GM12801 (cell line): Measurements from ENCODE around the gene C5orf58.

Source experiments
- TF ChIP-seq, protein P1 (sequence below): IDR thresholded peaks from one replicate; pipeline ENCODE4 v1.5.1; 2011; ENCODE audit warnings: control low read depth; ENCODE audit not compliant: insufficient read length; ENCODE audit errors: extremely low read depth

Gene C5orf58

DNA sequence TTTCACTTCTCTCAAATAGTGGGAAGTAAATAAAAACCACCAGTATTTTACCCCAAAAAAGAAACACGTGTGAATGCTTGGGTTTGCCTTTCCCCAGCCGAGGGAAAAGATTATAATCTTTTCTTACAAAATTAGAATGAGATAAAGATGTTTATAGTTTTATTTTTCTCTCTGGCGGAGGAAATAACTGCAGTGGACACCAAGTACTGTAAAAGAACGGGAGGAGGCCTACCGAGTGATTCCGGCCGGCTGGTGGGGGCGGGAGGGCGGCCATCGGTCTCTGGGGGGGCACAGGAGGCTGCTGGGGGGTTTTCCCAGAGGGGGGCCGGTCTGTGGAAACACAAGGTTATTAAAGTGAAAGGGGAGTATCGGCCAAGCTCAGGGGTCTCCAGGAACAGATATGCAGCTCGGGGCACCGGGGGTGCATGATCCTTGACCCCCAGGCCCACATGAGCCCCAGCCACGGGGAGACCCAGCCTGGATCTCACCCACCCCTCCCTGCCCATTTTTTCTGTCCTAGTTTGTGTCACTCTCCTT lies 35.4 kb downstream of the C5orf58 start:
- TF ChIP-seq, protein P1, sequence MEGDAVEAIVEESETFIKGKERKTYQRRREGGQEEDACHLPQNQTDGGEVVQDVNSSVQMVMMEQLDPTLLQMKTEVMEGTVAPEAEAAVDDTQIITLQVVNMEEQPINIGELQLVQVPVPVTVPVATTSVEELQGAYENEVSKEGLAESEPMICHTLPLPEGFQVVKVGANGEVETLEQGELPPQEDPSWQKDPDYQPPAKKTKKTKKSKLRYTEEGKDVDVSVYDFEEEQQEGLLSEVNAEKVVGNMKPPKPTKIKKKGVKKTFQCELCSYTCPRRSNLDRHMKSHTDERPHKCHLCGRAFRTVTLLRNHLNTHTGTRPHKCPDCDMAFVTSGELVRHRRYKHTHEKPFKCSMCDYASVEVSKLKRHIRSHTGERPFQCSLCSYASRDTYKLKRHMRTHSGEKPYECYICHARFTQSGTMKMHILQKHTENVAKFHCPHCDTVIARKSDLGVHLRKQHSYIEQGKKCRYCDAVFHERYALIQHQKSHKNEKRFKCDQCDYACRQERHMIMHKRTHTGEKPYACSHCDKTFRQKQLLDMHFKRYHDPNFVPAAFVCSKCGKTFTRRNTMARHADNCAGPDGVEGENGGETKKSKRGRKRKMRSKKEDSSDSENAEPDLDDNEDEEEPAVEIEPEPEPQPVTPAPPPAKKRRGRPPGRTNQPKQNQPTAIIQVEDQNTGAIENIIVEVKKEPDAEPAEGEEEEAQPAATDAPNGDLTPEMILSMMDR, result no peak

DNA sequence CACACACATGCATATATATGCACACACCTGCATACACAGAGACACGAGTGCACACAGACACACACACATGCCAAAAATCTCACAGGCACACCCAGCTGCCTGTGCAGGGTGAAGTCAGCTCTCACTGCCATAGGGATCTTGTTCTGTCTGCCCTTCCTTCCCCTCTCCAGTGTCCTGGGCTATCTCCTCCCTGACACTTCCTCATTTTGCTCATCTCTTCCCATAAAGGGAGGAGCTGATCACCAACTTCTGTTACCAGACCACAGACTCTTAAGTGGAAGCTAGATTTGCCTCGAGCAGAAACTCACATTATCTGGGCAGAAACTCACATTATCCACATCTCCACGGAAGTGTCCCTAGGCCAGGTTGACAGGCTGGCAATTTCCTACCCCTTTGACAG lies 36.1 kb downstream of the C5orf58 start:
- TF ChIP-seq, protein P1, result no peak

DNA sequence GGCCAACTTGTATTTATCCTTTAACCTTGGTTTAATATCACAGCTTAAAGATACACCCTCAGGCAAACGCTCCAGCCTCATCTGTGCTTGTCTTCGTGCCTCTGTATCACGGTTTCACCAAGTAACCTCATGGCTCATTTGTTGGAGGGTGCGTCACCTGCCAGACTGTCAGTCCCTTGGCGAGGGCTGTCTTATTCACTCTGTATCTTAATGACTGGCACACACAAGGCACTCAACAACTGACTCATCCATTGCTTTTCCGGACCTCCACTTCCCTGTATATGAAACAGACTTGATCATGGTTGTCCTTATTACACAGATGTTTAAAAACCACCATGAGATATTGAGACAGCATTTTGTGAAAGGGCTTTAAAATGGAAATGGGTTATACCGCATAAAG lies 36.8 kb downstream of the C5orf58 start:
- TF ChIP-seq, protein P1, result no peak

DNA sequence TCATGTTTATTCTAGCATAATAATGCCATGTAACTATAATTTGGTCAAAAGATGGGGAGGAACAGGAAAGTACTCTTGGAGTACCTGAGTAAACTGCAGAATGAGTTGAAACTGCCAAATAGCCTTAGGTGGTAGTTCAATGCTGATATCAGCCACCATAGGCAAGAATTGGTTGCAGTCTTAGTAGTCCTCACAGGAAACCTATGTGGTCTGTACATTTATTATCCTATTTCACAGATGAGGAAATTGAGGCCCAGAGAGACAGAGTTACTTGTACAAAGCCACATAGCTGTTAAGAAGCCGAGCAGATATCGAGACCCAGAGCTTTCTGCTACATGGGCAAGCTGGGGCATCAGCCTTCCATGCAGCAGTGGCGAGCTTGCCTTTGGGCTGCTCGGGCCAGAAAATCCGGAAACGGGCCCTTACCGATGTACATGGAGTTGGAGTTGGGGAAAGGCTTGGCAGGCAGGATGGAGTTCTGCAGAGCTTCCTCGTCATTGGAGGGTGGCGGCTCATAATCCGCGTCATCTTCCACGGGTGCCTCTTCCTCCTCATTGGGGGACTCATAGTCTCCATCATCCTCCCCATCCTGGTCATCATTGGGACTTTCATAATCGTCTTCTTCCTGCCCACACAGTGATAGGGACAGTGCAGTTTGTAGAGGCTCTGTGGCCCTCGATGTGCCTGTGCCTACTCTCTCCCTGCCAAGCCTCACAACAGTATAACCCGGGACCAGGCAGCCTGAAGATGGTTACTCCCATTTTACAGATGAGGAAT lies 37.7 kb downstream of the C5orf58 start:
- TF ChIP-seq, protein P1, result no peak

DNA sequence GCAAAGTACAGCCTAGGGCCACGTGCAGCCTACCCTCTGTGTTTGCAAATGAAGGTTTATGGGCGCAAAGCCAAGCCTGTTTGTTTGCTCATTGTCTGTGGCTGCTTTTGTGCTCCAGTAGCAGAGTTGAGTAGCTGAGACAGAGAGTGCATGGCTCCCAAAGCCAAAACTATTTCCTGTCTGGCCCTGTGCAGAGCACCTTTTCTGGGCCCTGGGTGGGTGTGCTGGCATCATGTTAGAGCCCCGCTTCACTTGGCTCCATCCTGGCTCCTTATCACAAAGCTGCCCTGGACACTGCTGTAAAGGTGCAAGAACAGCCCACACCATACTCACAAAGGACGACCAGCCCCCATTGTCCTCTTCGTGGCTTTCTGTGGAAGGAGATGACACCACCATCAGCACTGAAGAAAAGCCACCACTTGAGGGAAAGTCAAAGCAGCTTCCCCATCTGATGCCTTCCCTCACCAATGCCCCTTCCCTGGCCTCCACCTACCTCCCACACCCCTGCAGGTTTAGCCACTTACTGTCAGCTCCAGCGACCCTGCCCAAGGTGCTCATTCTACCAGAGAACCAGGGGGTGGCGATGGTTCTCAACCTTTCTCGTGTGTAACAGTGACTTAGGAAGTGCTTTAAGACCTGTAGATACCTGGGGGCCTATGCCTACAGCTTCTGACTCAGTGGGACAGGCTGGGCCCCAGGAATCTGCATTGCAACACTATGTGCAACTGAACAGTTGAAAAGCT lies 41.4 kb downstream of the C5orf58 start:
- TF ChIP-seq, protein P1, result no peak

DNA sequence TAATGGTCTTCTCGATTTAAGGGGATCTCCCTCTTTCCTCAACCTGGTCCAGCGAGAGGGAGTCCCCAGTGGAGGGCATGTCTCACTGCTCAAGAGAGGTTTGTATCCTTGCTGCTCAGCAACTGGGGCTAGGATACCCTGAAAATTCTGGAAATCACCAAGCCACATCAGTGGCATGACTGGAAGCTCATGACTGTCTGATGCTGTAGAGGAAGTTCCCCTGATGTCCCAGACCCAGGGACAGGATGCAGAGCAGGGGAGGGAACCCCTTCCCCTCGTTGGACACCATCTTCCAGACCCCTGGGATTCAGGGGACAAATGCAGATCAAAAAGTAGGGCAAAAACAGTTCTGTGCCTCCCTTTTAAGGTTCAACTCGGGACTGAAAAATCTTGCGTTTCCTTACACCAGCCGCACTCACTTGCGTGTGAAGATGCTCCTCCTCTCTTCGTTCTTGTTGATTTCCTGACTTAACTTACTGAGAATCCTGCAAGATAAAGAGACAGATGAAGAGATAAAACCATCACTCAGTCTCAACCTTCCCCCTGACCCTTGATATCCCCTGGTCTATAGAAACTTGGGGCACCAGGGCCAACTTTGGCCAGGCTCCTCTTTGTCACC lies 42.7 kb downstream of the C5orf58 start:
- TF ChIP-seq, protein P1, result no peak

DNA sequence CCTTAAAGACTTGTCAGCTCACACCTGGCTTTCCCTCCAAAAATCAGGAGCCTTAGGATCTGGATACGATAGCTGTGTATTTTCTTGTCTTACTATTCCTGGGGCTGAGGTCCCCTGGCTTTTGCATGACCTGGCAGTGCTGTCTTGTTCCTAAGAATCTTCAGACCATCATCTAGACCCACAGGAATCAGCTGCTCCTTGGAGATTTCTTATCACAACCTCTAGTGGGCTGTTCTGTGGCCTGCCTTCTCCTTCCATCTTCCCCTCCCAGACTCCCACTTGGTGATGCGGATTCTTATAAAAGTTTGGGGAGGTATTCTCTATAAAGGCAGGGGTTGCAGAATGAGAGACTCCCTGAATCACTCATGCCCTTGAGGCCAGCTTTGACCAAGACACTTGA lies 43.4 kb downstream of the C5orf58 start:
- TF ChIP-seq, protein P1, result no peak
